Measurements from ENCODE around the gene MBP. TPM values are rescaled to one million over a fixed set of nuclear protein-coding genes. Genes with fewer than 3 reads are reported as not detected.

Gene MBP
- total and polyA plus RNA-seq, 2 of the 13 experiments (the other 11 are each of a cell fraction or from before 2014, with no cell fraction given) = 5.0 to 8.5 TPM

DNA sequence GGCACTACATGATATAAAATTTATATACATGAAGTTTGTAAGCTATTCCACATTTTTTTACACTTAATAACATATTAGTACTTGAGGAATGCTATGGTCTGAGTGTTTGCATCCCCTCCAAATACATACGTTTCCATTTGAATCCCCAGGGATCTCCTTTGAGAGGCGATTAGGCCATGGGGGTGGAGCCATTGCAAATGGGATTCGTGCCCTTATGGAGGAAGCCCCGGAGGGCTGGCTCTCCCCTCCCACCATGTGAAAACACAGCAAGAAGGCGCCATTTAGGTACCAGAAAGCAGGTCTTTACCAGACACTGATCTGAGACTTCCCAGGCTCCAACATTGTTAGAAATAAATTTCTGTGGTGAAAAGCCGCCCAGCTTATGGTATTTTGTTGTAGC is 20.8 kb upstream of the MBP start:
- H3K9me3 ChIP-seq (ENCODE audit: low read length) = no peaks in the 10 kb centered on the region
- intact Hi-C loops (cut with micrococcal nuclease; ENCODE audit: unreplicated experiment) (no loop called here), in situ Hi-C loops (cut with HindIII; ENCODE audit: extremely low pct_ligation_motif_present, low pct_unique_long_range_greater_than_20kb) (no loop called here)
- TF ChIP-seq ZNF615 (CRISPR knock-in tag; IDR thresholded peaks at IDR 0.05; ENCODE audit: borderline replicate concordance) (no peak), ZNF264 (CRISPR knock-in tag; IDR thresholded peaks at IDR 0.05) (0 out of 2 replicates have a peak, but pooled peaks have one; percentile 24), SAP130 (CRISPR knock-in tag; IDR thresholded peaks at IDR 0.05; ENCODE audit: low read depth) (no peak)
- ATAC-seq (no peak), FAIRE-seq (no peak), DNase-seq (ENCODE audit: low spot score) (no peak)
- under 1% methylated on average over 6 of the region's 6 CpGs for WGBS (ENCODE audit: low lambda C conversion rate)
- no TSS peak for BruUV-seq (replicated peaks)
- CTCF ChIA-PET (ENCODE audit: low intra/inter-chr PET ratio, low total read pairs) = no interaction called here
- POLR2A ChIA-PET = no interaction called here
- no peak overlapping the region for H3K9ac ChIP-seq (ENCODE audit: insufficient read depth, low read depth, low read length)
- H3K79me2 ChIP-seq (ENCODE audit: insufficient read depth, low read length) = no peaks in the 10 kb centered on the region
- H3K4me1 ChIP-seq (ENCODE audit: insufficient read depth, low read length) = no peaks in the 10 kb centered on the region
- peaks cover 3 to 9% of the 10 kb centered on the region in 2 experiments; a peak in 3 of 5 replicates for H3K27me3 ChIP-seq (ENCODE audit: control insufficient read depth in 1 of 2, insufficient read depth in 2 of 2, low read length in 2 of 2)
- H3K36me3 ChIP-seq (replicated peaks in 1 of 2; ENCODE audit: control insufficient read depth in 1 of 2, insufficient read depth in 2 of 2, low read length in 2 of 2) = no peaks in the 10 kb centered on the region
- H4K20me1 ChIP-seq (ENCODE audit: insufficient read depth, low read length) = no peaks in the 10 kb centered on the region
- no peak overlapping the region for H3K27ac ChIP-seq (ENCODE audit: extremely low read length, insufficient read depth, low read length)
- no peak overlapping the region for H3K4me3 ChIP-seq (replicated peaks in 1 of 3; ENCODE audit: insufficient read depth in 1 of 3, low read depth in 2 of 3, low read length in 3 of 3)
- H2AFZ ChIP-seq (ENCODE audit: low read length) = no peak overlapping the region
- no peak overlapping the region for H3K4me2 ChIP-seq (ENCODE audit: low read depth, low read length)

DNA sequence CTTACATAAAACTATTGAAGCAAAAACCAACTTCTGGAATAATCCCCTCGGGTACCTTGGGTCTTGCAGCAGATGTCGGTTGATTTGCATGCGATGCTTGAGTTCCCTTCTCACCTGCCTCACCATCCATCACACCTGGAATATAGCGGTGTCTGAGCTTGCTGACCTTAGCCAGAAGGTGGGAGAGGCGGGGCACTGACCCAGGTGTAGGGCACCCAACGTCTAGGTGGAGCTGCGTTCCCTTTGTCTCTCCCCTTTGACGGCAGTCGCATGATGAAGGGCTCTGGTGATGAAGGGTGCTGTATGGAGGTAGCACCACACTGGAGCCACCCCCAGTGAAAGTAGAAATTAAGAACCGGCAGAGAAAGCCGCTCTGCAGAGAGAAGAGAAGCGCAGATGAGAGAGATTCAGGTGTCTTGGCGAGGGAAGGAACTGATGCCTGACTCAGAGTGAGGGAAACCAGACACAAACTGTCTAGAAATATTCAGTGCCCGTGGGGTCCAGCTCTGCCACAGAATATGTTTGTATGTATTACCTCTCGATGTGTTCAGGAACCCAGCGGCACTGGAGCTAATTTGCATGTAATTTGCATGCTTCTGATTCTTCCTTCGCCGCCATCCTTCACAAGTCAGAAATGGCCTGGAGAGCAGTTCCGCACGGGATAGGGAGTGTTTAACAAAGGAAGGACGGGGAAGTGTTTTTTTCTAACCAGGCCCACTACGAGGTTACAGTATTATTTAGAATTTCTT is 19.4 kb upstream of the MBP start:
- Histone ChIP-seq H3K36me3 (replicated peaks in 1 of 2; ENCODE audit: control insufficient read depth in 1 of 2, insufficient read depth in 2 of 2, low read length in 2 of 2) (no peaks in the 10 kb centered on the region), H3K27me3 (ENCODE audit: control insufficient read depth in 1 of 2, insufficient read depth in 2 of 2, low read length in 2 of 2) (peaks cover 3 to 6% of the 10 kb centered on the region in 2 experiments; a peak in 2 of 5 replicates), H3K4me3 (replicated peaks in 1 of 3; ENCODE audit: insufficient read depth in 1 of 3, low read depth in 2 of 3, low read length in 3 of 3) (no peak overlapping the region), H3K4me1 (ENCODE audit: insufficient read depth, low read length) (no peaks in the 10 kb centered on the region), H2AFZ (ENCODE audit: low read length) (no peak overlapping the region), H3K79me2 (ENCODE audit: insufficient read depth, low read length) (no peaks in the 10 kb centered on the region), H3K9me3 (ENCODE audit: low read length) (no peaks in the 10 kb centered on the region), H3K4me2 (ENCODE audit: low read depth, low read length) (no peak overlapping the region), H4K20me1 (ENCODE audit: insufficient read depth, low read length) (no peaks in the 10 kb centered on the region), H3K27ac (ENCODE audit: extremely low read length, insufficient read depth, low read length) (no peak overlapping the region), H3K9ac (ENCODE audit: insufficient read depth, low read depth, low read length) (no peak overlapping the region)
- in situ Hi-C loops (cut with HindIII; ENCODE audit: extremely low pct_ligation_motif_present, low pct_unique_long_range_greater_than_20kb) = no loop called here
- BruUV-seq (replicated peaks) = no TSS peak
- ATAC-seq (no peak), FAIRE-seq (no peak), DNase-seq (ENCODE audit: low spot score) (no peak)
- intact Hi-C loops (cut with micrococcal nuclease; ENCODE audit: unreplicated experiment) = no loop called here
- CTCF ChIA-PET (ENCODE audit: low intra/inter-chr PET ratio, low total read pairs) = no interaction called here
- 47% methylated on average over 22 of the region's 22 CpGs for WGBS (ENCODE audit: low lambda C conversion rate)
- POLR2A ChIA-PET = no interaction called here
- no peak for TF ChIP-seq ZFP62 (CRISPR knock-in tag; IDR thresholded peaks at IDR 0.05)
- TF ChIP-seq MIER3 (CRISPR knock-in tag; IDR thresholded peaks at IDR 0.05; ENCODE audit: borderline replicate concordance) = no peak
- no peak for TF ChIP-seq CCDC6 (CRISPR knock-in tag; IDR thresholded peaks at IDR 0.05)
- TF ChIP-seq, protein P1, sequence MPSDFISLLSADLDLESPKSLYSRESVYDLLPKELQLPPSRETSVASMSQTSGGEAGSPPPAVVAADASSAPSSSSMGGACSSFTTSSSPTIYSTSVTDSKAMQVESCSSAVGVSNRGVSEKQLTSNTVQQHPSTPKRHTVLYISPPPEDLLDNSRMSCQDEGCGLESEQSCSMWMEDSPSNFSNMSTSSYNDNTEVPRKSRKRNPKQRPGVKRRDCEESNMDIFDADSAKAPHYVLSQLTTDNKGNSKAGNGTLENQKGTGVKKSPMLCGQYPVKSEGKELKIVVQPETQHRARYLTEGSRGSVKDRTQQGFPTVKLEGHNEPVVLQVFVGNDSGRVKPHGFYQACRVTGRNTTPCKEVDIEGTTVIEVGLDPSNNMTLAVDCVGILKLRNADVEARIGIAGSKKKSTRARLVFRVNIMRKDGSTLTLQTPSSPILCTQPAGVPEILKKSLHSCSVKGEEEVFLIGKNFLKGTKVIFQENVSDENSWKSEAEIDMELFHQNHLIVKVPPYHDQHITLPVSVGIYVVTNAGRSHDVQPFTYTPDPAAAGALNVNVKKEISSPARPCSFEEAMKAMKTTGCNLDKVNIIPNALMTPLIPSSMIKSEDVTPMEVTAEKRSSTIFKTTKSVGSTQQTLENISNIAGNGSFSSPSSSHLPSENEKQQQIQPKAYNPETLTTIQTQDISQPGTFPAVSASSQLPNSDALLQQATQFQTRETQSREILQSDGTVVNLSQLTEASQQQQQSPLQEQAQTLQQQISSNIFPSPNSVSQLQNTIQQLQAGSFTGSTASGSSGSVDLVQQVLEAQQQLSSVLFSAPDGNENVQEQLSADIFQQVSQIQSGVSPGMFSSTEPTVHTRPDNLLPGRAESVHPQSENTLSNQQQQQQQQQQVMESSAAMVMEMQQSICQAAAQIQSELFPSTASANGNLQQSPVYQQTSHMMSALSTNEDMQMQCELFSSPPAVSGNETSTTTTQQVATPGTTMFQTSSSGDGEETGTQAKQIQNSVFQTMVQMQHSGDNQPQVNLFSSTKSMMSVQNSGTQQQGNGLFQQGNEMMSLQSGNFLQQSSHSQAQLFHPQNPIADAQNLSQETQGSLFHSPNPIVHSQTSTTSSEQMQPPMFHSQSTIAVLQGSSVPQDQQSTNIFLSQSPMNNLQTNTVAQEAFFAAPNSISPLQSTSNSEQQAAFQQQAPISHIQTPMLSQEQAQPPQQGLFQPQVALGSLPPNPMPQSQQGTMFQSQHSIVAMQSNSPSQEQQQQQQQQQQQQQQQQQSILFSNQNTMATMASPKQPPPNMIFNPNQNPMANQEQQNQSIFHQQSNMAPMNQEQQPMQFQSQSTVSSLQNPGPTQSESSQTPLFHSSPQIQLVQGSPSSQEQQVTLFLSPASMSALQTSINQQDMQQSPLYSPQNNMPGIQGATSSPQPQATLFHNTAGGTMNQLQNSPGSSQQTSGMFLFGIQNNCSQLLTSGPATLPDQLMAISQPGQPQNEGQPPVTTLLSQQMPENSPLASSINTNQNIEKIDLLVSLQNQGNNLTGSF (CRISPR knock-in tag; IDR thresholded peaks at IDR 0.05) = no peak
- no peak for TF ChIP-seq ZNF776 (CRISPR knock-in tag; IDR thresholded peaks at IDR 0.05)
- no peak for TF ChIP-seq TBL1XR1 (IDR thresholded peaks at IDR 0.05; ENCODE audit: borderline replicate concordance, low read length, partially characterized antibody)
- no peak for TF ChIP-seq MAFK (conservative IDR thresholded peaks at IDR 0.05 in 1 of 2, IDR thresholded peaks at IDR 0.05 in 1 of 2; ENCODE audit: low read length in 2 of 2)
- no peak for TF ChIP-seq HMGA1 (CRISPR knock-in tag; conservative IDR thresholded peaks at IDR 0.05)
- no peak for TF ChIP-seq MXI1 (IDR thresholded peaks at IDR 0.05; ENCODE audit: borderline replicate concordance, low read depth, low read length)
- TF ChIP-seq HDAC6 (IDR thresholded peaks at IDR 0.05; ENCODE audit: low read depth, low read length) = no peak
- TF ChIP-seq ZSCAN9 (CRISPR knock-in tag; IDR thresholded peaks at IDR 0.05; ENCODE audit: borderline replicate concordance) = no peak

Measured in HepG2 (cell line).